Gastroesophageal sphincter (tissue), 3 donors: ENCODE data around the gene TOMM20.

ENCODE experiments used
- CTCF ChIP-seq, 4 experiments: fragments of 200-600 bp in 2 of 4; fragments of 450-650 bp in 2 of 4; sonication (generic) in 1 of 4; IDR thresholded peaks; one replicate each; pipeline ENCODE4 v1.5.1; 2017 to 2019; ENCODE audit warnings: antibody characterized with exemption in 4 of 4, mild to moderate bottlenecking in 2 of 4, moderate library complexity in 2 of 4
- POLR2A ChIP-seq, 2 donors: fragments of 450-650 bp; IDR thresholded peaks; one replicate each; pipeline ENCODE4 v1.6.1; 2017; ENCODE audit warnings: antibody characterized with exemption in 2 of 2, mild to moderate bottlenecking in 2 of 2, moderate library complexity in 1 of 2

GRCh38 chr1:235107368-235108184, 21.1 kb downstream of the TOMM20 start:
- TF ChIP-seq CTCF (IDR thresholded peaks at IDR 0.05): no peak
- no peak for TF ChIP-seq POLR2A (IDR thresholded peaks at IDR 0.05)
